ENCODE measurements around the gene PIGQ. TPM values are rescaled to one million over a fixed set of nuclear protein-coding genes. Genes with fewer than 3 reads are reported as not detected.

The PIGQ gene
- total and polyA plus RNA-seq, 2 of the 8 experiments (the other 6 are each of a cell fraction or from before 2014, with no cell fraction given): 36.0 to 49.2 TPM

DNA sequence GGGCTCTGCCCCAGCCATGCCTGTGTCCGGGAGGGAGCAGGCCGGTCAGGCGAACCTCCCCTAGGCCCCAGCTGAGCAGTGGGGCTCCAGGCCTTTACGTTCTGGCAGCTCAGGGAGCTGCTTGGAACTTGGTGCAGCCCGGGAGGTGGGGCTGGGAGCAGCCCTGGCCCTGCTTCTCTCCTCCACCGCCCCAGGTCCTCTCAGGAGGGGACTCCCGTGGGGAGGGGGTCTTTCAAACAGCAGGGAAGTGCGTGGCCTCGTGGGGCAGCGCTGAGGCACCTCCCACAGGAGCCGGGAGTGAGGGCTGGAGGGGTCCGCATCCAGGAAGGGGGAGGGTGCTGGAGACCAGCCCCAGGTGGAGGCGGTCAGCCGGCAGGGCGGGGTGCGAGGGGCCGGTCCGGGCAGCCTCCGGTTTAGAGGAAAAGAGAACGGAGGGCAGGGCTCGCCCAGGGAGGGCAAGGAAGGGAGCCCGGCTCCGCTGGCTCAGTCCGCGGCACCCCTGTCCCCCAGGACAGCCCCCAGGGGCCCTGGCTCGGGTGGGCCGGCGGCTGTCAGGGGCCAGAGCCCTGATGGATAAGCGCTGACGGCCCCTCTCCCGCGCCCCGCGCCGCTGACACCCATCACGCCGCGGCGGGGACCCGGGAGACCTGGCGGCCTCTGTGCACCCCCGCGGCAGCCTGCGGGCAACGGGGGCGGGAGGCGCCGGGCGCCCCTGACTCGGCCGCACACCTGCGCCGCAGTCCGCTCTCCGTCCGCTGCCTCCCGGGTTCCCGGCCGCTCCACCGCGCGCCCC lies 10.2 kb upstream of the PIGQ start (continued):
- TF ChIP-seq TEAD4 (IDR thresholded peaks at IDR 0.05; ENCODE audit: low read depth, low read length): no peak
- TF ChIP-seq KDM4A (IDR thresholded peaks at IDR 0.05; ENCODE audit: low read depth, low read length, severe bottlenecking): peak; percentile 50
- no peak for TF ChIP-seq NRF1 (IDR thresholded peaks at IDR 0.05; ENCODE audit: low read depth, low read length)
- peak; percentile 62 for TF ChIP-seq EZH2 (IDR thresholded peaks at IDR 0.05; ENCODE audit: low read depth, low read length, severe bottlenecking)
- TF ChIP-seq MAFK (IDR thresholded peaks at IDR 0.05; ENCODE audit: low read depth, low read length): no peak
- TF ChIP-seq, protein P1, sequence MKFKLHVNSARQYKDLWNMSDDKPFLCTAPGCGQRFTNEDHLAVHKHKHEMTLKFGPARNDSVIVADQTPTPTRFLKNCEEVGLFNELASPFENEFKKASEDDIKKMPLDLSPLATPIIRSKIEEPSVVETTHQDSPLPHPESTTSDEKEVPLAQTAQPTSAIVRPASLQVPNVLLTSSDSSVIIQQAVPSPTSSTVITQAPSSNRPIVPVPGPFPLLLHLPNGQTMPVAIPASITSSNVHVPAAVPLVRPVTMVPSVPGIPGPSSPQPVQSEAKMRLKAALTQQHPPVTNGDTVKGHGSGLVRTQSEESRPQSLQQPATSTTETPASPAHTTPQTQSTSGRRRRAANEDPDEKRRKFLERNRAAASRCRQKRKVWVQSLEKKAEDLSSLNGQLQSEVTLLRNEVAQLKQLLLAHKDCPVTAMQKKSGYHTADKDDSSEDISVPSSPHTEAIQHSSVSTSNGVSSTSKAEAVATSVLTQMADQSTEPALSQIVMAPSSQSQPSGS (IDR thresholded peaks at IDR 0.05; ENCODE audit: low read length): no peak
- no peak for TF ChIP-seq FOSL1 (IDR thresholded peaks at IDR 0.05; ENCODE audit: insufficient read depth, low read depth, low read length)
- TF ChIP-seq GABPA (IDR thresholded peaks at IDR 0.05; ENCODE audit: borderline replicate concordance, insufficient read depth, low read length): peak; percentile 12; the same call in 1 of the 2 replicates
- no peak for TF ChIP-seq CREB1 (IDR thresholded peaks at IDR 0.05)
- peak; percentile 66; the same call in 1 of the 2 replicates for TF ChIP-seq SUZ12 (IDR thresholded peaks at IDR 0.05; ENCODE audit: low read length)

Measured in H1 (cell line).